GM13977 (cell line): ENCODE measurements around the gene ARF1.

Experiments used
- DNase-seq: peaks from one replicate; pipeline ENCODE4 v3.0.0; 2012; ENCODE audit warnings: low spot score
- in situ Hi-C: fragments of 300-500 bp; cut with MboI; formaldehyde crosslinking; loops from one replicate; pipeline ENCODE4 v1.12.0; 2022; ENCODE audit warnings: low sequenced_read_pairs, low pct_unique_long_range_greater_than_20kb, mixed read lengths, inconsistent platforms; ENCODE audit not compliant: unreplicated experiment
- TF ChIP-seq, protein P1 (sequence below): IDR thresholded peaks from 2 replicates; pipeline ENCODE4 v1.5.1; 2012; ENCODE audit warnings: mild to moderate bottlenecking, control low read depth; ENCODE audit not compliant: insufficient read depth; ENCODE audit errors: extremely low read depth, missing control alignments

Gene ARF1

DNA sequence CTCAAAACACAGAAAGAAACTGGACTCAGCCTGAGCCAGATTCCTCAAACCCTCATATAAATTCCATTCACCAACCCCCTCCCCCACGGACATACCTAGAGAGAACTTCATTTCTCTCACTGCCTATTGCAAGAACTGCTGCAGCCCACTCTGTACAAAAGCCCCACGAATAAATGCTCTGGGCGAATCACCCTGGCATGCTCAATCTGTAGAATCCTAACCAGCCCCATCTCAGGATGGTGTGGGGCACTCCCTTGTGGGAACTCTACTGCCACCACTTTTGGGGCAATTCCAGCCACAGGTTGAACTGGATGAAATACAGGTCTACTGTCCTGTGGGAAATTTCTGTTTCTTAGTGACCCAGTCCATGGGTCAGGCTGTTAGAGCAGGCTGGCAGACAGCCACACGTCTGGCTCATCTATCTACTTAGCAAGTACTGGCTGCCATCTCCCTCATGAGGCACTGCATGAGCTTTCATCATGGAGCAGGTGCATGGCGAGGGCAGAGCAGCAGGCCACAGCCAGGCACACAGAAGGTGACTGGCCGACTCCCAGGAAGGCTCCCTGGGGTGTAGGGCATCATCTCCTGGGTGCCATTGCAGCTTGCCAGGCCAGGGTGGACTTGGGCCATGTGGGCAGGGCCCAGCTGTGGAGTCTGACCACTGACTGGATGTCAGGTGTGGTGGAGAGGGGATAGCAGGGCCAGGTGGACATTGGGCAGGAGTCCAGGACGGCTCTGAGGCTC lies 22.2 kb downstream of the ARF1 start:
- DNase-seq: no peak
- in situ Hi-C loops: no loop called here
- TF ChIP-seq, protein P1, sequence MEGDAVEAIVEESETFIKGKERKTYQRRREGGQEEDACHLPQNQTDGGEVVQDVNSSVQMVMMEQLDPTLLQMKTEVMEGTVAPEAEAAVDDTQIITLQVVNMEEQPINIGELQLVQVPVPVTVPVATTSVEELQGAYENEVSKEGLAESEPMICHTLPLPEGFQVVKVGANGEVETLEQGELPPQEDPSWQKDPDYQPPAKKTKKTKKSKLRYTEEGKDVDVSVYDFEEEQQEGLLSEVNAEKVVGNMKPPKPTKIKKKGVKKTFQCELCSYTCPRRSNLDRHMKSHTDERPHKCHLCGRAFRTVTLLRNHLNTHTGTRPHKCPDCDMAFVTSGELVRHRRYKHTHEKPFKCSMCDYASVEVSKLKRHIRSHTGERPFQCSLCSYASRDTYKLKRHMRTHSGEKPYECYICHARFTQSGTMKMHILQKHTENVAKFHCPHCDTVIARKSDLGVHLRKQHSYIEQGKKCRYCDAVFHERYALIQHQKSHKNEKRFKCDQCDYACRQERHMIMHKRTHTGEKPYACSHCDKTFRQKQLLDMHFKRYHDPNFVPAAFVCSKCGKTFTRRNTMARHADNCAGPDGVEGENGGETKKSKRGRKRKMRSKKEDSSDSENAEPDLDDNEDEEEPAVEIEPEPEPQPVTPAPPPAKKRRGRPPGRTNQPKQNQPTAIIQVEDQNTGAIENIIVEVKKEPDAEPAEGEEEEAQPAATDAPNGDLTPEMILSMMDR: no peak

DNA sequence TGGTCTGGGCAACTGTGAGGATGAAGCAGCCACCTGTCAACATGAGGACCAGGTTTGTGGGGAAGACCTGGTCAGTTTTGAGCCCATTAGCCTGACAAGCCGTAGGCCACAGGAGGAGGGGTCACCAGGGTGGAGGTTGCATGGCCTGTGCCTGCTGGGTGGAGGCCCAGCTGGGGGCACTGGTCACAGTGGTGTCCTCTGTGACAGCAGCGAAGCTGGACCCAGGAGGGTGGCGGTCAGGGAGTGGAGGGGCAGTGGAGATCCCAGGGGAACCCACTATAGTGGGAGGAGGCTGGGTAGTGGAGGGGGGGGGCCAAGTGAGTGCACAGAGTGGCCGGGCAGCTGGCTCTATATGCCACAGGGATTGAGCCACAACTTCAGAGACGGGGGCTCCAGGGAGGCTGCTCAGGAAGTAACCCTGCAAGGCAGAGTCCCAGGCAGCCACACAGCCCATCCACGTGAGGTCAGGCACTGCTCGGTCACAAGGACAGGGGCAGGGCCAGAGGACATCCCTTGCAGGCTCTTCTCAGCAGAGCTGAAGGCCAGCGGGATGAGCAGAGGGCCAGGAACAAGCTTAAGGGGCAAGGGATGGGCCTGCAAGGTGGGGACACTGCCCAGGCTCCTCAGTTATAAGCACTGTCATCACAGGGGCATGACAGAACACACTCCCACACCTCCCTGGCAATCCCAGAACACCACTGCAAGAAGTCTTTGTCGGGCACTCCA lies 22.9 kb downstream of the ARF1 start:
- in situ Hi-C loops: no loop called here
- DNase-seq: no peak
- TF ChIP-seq, protein P1: no peak

DNA sequence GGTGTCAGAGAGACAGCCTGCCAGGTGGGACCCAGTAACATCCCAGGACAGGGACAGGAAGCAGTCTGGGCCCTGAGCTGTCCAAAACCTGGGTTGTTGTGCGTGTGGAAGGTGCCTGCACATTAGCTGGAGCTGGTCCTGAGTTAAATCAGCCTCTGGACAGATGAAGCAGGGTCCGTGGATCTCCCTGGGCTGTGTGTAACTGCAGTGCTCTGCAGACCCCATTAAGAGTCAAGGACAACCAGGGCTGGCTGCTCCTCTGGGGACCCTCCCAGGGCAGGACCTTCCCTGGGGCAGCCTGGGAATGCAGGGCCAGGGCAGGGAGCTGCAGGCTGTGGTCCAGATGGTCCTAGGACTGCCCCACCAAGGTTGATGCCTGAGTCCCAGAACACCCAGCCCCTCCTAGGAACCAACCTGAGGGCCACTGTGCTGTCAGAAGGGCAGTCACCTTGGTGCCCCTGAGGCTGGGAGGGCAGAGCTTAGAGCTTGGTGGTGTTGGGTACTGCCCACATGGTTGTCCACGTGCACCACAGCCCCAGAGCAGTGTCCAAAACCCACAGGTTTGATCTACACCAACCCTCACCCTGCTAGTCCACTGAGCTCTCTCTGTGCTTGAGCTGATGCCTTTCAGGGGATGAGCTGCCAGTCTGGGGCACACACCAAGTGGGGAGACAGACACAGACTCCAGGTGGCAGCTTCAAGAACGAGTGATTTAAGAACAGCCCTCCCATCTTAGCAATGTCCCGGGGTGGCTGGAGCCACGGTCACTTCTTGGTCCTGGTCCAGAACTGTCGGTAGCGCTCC lies 23.7 kb downstream of the ARF1 start:
- in situ Hi-C loops: no loop called here
- no peak for DNase-seq
- TF ChIP-seq, protein P1: no peak

DNA sequence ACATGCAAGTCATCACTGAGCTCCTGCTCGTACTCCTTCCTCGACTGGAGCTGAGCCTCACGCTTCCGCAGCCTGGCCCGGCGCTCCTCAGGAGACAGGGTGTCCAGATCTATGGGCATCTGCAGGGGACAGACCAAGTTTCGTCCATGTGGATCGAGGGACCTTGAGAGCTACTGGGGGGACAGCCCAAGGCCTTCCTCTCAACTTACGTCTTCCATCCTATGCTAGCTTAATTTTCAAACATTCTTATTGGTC lies 24.2 kb downstream of the ARF1 start:
- DNase-seq: no peak
- in situ Hi-C loops: no loop called here
- TF ChIP-seq, protein P1: no peak

DNA sequence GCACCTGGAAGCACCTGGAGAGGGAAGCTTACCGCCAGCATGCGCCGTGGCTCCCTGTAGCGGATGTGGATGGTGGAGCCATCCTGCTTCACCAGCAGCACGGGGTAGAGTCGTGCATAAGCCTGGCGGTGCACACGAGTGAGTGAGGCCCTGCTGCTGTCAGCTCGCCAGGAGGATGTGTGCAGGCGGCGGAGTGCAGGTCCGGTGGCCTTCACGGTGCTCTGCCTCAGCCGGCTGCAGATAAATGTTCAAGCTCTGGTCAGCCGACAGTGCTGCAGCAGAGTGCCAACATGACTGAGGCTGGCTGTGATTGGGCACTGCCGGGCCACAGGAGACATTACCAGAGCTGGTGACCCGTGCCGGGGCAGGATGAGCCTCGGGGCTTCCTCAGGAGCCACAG lies 25.1 kb downstream of the ARF1 start:
- TF ChIP-seq, protein P1: no peak
- in situ Hi-C loops: no loop called here
- DNase-seq: no peak

DNA sequence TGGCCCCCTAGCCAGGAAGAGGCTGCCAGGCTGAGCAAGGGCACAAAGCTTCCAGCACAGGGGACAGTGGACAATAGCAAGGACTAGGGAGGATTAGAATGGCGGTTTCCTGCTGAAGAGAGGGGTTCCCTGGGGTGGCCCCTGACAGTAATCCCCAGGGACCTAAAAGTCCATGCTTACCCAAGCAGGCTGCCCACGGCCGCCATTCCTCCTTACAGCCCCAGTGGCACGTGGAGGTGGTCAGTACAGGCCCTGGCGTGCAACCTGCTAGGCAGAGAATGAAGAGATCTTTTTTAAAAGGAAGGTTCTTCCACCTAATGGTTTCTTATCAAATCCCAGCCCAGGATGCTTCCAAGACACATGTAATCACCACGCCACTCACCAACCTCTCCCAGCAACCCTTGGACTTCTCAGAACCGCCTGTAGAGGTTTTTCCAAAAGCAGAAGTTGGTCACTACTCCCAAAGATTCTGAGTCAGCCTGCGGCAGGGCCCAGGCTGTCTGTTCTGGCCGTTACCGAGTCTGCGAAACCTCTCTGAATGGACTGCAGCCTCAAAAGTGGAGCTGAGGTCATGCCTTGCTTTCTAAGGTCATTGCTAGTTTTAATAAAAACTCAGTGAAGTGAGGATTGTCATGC lies 25.7 kb downstream of the ARF1 start:
- DNase-seq: no peak
- TF ChIP-seq, protein P1: no peak
- in situ Hi-C loops: no loop called here
